NCI-H2107 treated with DMSO at 0.1 percent for 48 hours (cell line): ENCODE data around the gene GLOD4.
"Not testable (repeated sequence)": the region's sequence is repeated elsewhere in the genome, so short reads cannot be mapped to it uniquely, and the experiment has no call there.

Experiments used
- DNase-seq: peaks from one replicate; lab custom pipeline; 2025; ENCODE audit not compliant: unreplicated experiment; lab: John Stamatoyannopoulos, UW

Gene GLOD4

DNA sequence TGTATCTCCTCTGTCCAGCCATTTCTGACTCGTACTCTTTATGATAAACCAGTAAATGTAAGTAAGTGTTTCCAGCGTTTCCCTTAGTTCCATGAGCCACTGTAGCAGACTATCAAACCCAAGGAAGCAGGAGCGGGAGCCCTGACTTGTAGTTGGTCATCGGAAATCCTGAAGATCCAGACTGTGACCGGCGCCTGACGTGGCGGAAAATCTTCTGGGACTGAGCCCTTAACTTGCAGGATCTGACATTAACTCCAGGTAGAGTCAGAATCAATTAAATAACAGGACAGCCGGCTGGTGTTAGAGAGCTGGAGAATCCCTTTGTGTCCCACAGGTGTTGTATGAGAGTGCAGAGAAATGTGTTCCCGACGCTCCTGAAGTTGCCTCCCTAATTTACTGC, 4.0 kb downstream of the GLOD4 start:
- no peak for DNase-seq

- no peak for DNase-seq
These were observed 7.8 kb downstream of the GLOD4 start for GRCh38 chr17:774313-774584.

GRCh38 chr17:773467-774312, 8.4 kb downstream of the GLOD4 start:
- no peak for DNase-seq

DNA sequence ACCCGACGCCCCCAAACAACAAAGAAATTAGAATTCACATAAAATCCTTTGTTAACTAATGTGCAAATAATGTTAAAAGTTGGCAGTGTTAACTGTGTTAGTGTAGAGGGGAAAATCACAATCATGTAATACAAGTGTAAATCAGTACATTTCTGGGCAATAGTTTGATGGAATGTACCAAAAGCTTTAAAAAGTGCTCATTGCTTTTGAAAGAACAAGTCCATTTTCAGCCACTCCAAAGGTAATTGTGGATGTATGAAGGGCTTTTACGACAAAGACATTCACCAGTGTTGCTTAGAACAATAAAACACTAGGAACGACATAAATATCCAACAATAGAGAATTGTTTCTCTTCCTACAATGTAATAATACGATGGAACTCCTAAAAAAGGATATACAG, 9.1 kb downstream of the GLOD4 start:
- DNase-seq, result no peak

DNA sequence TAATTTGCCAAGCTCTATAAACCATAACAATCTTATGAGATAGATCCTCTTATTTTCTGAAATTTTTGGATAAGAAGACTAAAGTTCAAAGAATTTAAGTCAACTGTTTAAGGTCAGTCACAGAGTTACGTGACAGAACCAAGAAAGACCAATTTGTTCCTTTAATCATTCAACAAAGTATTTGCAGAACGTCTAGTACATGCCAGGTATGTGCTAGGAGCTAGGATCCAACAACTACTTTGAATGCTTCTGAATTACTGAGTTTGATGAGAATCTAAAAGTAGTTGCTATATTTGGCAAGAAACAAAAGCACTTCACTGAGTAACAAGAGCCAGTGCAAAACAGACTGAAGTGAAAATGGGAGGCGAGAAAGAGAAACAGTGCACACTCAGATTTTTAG, 15.0 kb downstream of the GLOD4 start:
- no peak for DNase-seq

GRCh38 chr17:760371-760770, 21.7 kb downstream of the GLOD4 start:
- DNase-seq, result no peak

GRCh38 chr17:759964-760363, 22.1 kb downstream of the GLOD4 start:
- no peak for DNase-seq

DNA sequence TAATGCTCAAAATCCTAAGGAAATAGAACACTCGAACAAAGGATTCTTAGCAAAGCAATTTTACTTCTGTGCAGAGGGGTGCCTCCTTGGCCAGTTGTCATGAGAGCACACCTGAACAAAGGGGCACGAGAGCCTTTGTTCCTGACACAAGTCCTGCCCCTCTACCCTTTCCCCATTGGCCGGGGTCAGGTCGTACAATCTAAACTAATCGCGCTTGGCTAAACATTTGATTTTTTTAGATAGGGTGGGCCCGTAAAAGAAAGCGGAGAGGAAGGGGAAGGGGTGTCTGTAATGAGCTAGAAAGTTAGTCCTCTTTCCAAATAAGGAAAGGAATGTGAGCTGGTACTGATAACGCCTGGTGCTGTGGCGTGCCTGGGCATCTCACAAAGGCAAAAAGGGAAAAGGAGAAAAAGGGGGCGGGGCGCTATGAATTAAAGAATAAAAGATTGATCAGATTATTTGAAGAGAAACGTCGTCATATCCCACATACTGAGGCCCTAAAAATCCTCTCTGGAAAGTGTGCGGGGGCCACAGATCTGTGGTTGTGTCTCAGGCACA, 26.0 kb downstream of the GLOD4 start:
- DNase-seq, result not testable (repeated sequence)

DNA sequence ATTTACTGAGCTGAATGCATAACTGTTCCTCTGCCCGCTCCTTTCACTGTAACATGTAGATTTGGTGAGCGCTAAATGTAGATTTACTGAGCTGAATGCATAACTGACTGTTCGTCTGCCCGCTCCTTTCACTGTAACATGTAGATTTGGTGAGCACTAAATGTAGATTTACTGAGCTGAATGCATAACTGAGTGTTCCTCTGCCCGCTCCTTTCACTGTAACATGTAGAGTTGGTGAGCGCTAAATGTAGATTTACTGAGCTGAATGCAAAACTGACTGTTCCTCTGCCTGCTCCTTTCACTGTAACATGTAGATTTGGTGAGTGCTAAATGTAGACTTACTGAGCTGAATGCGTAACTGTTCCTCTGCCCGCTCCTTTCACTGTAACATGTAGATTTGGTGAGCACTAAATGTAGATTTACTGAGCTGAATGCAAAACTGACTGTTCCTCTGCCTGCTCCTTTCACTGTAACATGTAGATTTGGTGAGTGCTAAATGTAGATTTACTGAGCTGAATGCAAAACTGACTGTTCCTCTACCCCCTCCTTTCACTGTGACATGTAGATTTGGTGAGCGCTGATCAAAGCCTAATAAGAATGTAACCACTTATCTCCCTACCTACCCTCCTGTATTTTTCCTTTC, 26.6 kb downstream of the GLOD4 start:
- DNase-seq, result not testable (repeated sequence)

DNA sequence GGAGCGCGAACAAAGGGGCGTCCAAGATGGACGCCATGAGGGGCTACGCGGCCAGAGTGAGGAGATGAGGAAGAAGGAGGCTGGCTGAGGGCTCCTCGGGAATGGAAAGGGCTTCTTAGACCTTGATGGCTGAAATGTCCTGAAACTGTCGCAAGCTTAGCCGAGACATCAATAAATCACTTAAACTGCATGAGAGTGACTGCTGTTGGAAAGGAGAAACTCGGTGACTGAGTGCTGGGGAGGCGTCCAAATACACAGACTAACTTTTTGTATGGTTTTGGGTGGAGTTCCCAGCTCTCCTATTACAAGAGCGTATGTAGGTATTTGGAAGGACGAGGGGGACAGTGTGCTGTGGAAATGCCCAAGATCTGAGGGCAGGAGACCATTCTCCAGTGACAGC, 28.7 kb downstream of the GLOD4 start:
- DNase-seq, result no peak

DNA sequence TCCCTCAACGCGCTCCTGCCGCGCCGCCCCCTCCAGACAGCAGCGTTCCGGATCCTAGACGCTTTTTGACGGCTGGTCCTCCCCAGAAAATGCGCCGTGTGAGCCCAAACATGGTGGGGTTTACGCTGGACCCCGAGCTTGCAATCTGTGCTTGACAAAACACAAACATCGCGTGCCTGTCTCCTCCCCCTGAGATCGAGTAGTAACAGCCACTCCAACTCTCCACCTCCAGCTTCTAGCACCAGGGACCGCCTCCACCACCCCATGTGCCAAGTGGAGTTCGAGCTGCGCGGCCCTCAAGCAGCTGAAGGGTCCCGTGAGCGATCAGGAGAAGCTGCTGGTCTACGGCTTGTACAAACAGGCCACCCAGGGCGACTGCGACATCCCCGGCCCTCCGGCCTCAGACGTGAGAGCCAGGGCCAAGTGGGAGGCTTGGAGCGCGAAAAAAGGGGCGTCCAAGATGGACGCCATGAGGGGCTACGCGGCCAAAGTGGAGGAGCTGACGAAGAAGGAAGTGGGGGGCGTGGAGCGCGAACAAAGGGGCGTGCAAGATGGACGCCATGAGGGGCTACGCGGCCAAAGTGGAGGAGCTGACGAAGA, 29.4 kb downstream of the GLOD4 start:
- DNase-seq, result no peak

GRCh38 chr17:752002-752619, 30.0 kb downstream of the GLOD4 start, which contains the start of gene GEMIN4:
Gene GEMIN4 (minus strand): TSS chr17:752264. CDS start chr17:752142, 122 bp downstream.
- peak; percentile 41 for DNase-seq

DNA sequence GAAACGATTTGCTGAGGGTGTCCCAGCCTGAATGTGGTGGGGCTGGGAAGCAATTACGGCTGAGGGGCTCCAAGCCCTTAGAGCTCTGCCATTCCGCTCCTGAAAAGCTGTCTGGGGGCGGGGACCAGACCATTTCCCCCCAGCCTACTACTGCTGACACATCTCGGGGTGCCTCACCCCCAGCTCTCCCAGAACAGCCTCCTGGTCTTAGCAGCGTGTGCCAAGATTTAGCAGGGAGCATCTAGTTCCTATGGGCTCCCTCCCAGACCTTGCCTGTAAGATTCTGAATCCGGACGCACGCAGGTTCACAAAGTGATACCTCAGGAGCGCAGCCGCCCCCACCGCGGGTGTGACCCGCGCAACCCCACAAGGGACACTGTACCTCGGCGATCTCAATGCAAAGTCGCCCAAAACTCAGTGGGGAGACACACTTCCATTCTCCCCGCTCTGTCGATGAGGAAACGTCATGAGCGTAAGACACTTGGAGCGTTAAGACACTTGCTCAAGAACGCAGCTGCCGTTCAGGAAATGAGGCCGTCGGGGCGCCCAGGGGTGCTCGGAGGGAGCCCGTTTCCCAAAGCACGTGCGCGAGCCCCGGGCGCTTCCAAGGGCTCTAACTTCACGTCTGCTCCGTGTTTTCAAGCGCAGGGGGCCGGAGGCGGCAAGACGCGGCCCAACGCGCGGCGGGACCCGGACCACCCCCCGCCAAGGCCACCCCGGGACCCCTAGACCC, 30.6 kb downstream of the GLOD4 start:
- no peak for DNase-seq

- DNase-seq, result no peak
These were observed 31.5 kb downstream of the GLOD4 start for GRCh38 chr17:750431-751037.

- DNase-seq, result not testable (repeated sequence)
These were observed 32.7 kb downstream of the GLOD4 start for GRCh38 chr17:749359-749758.

DNA sequence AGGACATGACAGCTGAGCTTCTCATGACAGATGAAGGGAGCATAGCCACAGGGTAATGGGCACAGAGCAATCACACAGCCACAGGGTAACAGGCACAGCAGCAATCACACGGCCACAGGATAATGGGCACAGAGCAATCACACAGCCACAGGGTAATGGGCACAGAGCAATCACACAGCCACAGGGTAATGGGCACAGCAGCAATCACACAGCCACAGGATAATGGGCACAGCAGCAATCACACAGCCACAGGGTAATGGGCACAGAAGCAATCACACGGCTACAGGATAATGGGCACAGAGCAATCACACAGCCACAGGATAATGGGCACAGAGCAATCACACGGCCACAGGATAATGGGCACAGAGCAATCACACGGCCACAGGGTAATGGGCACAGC, 33.5 kb downstream of the GLOD4 start:
- DNase-seq, result not testable (repeated sequence)

DNA sequence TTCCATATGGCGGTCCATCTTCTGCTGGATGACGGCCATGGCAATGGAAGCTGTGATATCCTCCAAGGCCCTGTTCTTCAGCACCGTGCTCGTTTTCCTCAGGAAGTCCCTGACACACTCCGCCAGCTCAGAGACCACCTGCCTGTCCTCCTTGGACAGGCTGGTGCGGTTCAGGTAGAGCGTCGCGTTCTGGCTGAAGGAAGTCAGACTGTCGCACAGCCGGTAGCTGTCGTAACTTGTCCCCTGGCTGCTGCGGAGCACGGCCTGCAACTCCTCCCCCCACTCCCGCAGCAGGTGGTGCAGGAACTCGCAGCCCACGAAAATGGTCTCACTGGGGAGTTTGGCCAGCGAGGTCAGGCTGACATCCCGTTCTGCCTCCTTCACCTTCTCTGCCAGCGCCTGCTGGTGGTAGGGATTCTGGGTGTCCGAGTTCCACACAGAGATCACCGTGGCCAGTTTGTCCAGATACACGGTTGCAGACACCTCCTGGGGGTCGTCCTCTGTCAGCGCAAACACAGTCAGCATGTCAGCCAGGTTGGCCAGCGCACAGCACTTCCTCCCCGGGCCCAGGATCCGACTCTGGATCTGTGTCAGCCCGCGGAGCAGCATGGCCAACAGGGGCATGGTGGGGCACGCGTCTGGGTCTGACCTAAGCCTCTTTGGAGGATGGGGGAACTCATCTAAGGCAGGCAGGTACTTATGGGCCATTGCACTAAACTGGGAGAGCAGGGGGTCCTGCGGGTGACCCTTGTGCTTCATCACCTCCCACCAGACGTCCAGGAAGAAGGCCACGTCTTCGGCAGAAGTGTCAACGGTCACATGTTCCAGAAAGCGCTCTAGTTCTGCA, 35.1 kb downstream of the GLOD4 start:
- DNase-seq, result no peak

DNA sequence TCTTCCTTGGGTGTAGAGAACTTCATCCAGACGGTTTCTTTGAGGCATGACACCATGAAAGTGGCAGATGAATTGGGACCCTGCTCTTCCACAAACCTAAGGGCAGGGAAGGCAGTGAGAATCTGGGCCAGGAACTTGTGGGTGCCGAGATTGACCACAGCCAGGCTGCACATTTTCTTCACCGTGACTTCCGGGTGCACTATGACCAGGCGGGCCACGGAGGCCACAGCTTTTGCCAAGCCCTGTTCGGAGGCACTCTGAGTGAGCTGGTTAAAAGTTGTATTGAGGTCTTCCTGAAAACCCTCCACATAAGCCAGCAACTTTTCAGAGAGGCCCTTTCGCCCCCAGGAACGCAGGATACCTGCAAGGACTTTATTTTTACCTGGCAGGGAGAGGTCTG, 35.9 kb downstream of the GLOD4 start:
- no peak for DNase-seq

- no peak for DNase-seq
These were observed 36.7 kb downstream of the GLOD4 start for GRCh38 chr17:745406-745805.

GRCh38 chr17:744937-745336, 37.1 kb downstream of the GLOD4 start:
- DNase-seq, result no peak
